Left ventricle myocardium superior (tissue), 1 donor: ENCODE measurements around the gene AHI1. TPM values are rescaled to one million over a fixed set of nuclear protein-coding genes. Genes with fewer than 3 reads are reported as not detected.

Experiments
- microRNA-seq: library from miRNA; unstranded; fragments of <30 nt; microRNA quantifications from one replicate; pipeline ENCODE4 v1.2.0, GENCODE V29; 2020; ENCODE audit warnings: borderline number of aligned reads
- total RNA-seq: library from RNA; stranded (reverse); fragmentation: NEBNext Ultra II Directional; extraction: Animal tissue kit (Norgen Biotek cat#: 25700); gene quantifications from one replicate; pipeline ENCODE4 v1.2.1, GENCODE V29; 2021
- donor health status: DM: no; HTN: yes; CAD: no; lungs with severe emphysema.

AHI1 gene
- total RNA-seq, 1 donor from 2014 or later = 7.9 TPM

Small RNA genes within 50 kb of the gene (microRNA-seq; reads per million reads assigned to microRNA genes)
- gene MIR548A2 = not detected
